NB4 (cell line): ENCODE data around the gene GRIN2A.

Experiments used
- POLR2A ChIP-seq: IDR thresholded peaks from 2 replicates; pipeline ENCODE4 v1.6.1; 2011; ENCODE audit warnings: mild to moderate bottlenecking; ENCODE audit not compliant: insufficient read length; ENCODE audit errors: extremely low read depth
- TF ChIP-seq, protein P1 (sequence below): IDR thresholded peaks from one replicate; pipeline ENCODE4 v1.5.1; 2012; ENCODE audit warnings: low read depth, low read length

DNA sequence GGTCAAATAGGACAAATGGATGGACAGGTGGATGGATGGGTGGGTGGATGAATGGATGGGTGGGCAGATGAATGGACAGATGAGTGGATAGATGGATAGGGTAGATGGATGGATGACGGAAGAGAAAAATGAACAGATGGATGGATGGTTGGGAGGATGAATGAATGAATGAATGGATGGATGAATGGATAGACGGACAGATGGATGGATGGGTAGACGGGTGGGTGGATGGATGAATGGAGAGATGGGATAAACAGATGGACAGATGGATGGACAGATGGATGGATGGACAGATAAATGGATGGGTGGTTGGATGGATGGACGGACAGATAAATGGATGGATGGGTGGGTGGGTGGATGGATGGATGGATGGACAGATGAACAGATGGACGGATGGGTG lies 232.8 kb downstream of the GRIN2A start:
- TF ChIP-seq, protein P1, sequence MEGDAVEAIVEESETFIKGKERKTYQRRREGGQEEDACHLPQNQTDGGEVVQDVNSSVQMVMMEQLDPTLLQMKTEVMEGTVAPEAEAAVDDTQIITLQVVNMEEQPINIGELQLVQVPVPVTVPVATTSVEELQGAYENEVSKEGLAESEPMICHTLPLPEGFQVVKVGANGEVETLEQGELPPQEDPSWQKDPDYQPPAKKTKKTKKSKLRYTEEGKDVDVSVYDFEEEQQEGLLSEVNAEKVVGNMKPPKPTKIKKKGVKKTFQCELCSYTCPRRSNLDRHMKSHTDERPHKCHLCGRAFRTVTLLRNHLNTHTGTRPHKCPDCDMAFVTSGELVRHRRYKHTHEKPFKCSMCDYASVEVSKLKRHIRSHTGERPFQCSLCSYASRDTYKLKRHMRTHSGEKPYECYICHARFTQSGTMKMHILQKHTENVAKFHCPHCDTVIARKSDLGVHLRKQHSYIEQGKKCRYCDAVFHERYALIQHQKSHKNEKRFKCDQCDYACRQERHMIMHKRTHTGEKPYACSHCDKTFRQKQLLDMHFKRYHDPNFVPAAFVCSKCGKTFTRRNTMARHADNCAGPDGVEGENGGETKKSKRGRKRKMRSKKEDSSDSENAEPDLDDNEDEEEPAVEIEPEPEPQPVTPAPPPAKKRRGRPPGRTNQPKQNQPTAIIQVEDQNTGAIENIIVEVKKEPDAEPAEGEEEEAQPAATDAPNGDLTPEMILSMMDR: no peak
- no peak for TF ChIP-seq POLR2A
